HG03432 (cell line): ENCODE data around the gene PYGB.
"Not testable (repeated sequence)": the region's sequence is repeated elsewhere in the genome, so short reads cannot be mapped to it uniquely, and the experiment has no call there.

Source experiments
- ATAC-seq: cut with Tn5 transposase; IDR thresholded peaks from one replicate; pipeline ENCODE4 v1.9.1; 2021; ENCODE audit warnings: mild to moderate bottlenecking, moderate library complexity; ENCODE audit not compliant: unreplicated experiment

PYGB gene

GRCh38 chr20:25309395-25310267, 61.7 kb downstream of the PYGB start:
- peak; percentile 11 for ATAC-seq

- ATAC-seq: peak; percentile 94
Observed at GRCh38 chr20:25310268-25310920, 62.5 kb downstream of the PYGB start.

- no peak for ATAC-seq
Observed at GRCh38 chr20:25310921-25311728, 63.2 kb downstream of the PYGB start.

GRCh38 chr20:25312716-25313115, 64.8 kb downstream of the PYGB start:
- not testable (repeated sequence) for ATAC-seq

GRCh38 chr20:25313593-25313992, 65.7 kb downstream of the PYGB start:
- peak; percentile 14 for ATAC-seq

- ATAC-seq: no peak
Observed at GRCh38 chr20:25314497-25315417, 66.9 kb downstream of the PYGB start.

- no peak for ATAC-seq
Observed at GRCh38 chr20:25315418-25316210, 67.7 kb downstream of the PYGB start.

DNA sequence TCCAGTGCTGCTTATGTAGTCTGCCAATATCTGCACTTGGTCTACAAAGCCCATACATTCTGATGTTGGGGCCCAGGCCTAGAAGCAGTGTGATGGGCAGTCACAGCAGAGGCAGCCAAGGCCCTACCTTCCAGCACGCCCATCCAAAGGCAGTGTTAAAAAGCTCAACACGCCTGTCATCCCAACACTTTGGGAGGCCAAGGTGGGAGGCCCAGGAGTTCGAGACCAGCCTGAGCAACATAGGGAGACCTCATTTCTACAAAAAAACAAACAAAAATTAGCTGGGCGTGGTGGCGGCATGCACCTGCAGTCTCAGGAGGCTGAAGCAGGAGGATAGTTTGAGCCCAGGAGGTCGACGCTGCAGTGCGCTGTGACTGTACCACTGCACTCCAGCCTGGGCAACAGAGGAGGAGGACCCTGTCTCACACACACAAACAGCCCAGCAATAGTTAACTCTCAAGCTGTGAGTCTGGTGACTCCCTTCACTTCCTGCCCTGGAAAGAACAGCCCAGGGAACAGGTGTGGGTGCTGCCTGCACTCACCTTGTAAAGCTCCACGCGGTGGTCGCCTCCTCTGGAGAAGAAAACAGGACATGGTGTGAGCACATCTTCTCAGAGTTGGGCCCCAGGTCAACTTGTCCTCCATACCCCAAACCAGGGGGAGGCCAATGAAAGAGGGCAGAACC, 68.8 kb downstream of the PYGB start:
- ATAC-seq: no peak

DNA sequence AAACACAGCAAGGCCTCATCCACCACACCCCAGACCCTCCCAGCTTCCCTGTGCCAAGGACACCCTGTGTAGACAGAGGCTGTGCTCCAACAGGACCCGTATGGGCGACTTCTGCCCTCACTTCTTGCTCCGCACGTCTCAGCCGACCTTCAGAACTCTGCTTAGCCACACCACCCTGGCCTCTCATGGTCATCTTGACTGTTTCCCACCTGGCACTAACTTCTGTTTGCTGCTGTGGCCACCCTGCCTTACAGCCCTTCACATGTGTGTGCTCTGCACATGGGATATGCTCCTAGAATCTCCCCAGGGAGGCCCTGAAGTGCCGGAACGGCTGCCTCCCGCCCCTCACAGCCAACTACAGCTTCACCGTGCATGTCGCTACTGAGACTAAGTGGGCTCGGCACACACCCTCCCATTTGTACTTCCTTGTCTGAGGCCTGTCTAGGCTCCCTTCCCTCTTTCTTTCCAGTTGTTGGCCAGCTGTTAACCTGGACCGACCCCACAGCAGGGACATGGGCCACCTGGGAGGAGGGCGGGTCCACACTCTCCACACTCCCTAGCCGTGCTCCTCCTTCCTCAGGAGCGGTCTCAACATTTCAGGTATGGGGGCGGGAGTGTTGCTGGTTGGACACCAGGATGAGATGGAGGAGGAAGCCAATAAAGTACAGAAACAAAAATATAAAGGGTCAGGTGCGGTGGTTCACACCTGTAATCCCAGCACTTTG, 69.6 kb downstream of the PYGB start:
- no peak for ATAC-seq

- ATAC-seq: peak; percentile 87
Observed at GRCh38 chr20:25318471-25319240, 70.8 kb downstream of the PYGB start.

GRCh38 chr20:25319241-25320034, 71.6 kb downstream of the PYGB start:
- ATAC-seq: peak; percentile 15

DNA sequence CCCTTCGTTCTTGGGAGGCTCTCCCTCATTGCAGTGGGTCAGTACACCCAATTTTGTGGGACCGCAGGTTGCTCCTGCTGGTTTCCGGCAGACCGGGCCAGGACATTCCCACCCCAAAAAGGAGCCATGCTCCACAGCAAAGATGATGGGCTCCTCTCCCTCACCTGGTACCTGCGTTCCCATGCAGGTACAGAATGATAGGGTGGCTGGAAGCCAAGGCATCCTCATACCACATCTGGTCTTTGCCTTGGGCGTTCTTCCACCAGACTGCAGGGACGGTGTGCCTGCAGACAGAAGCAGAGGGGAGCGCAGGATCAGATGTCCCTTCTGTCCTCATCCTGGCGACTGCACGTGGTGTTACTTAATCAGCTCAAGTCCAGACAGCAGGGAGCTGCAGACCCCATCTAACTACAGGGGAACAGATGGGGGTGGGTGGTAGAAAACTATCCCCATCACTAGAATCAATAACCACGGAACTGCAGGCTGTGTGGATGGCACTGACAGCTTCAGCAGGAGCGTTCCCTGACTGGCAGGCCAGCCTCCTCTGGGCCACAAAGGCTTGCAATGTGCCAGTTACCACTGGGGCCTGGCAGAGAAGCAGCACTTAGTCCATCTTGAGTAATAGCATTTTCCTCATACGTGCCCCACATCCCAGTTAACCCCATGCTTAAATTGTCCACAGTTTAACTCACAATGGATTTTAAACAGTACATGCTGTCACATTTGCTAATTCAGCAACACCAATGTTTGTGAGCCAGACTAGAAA, 72.3 kb downstream of the PYGB start:
- ATAC-seq: no peak

DNA sequence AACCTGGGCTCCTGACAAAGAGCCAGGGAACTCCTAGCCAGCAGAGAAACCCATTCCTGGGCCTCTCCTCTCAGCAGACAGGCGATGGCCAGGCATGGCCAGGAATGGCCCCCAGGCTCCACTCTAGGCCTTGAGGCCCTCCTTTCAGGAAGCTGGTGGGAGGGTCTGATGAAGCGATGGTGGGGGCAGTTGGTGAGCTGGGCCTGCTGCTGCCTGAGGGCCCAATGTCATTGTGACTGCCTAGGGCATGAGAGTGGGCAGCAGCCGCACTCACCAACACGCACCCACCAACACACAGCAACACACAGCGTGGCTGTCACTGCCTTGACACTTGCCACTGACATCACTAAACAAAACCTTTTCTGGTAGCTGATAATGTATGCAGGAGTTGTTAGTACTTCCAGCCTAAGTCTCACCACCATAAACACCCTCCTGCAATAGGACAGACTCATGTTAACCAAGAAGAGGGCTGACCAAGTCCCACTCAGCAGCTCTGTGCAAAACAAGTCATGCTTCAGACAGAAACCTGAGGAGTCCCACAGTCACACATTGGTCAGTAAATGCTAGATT, 73.5 kb downstream of the PYGB start:
- ATAC-seq: no peak

DNA sequence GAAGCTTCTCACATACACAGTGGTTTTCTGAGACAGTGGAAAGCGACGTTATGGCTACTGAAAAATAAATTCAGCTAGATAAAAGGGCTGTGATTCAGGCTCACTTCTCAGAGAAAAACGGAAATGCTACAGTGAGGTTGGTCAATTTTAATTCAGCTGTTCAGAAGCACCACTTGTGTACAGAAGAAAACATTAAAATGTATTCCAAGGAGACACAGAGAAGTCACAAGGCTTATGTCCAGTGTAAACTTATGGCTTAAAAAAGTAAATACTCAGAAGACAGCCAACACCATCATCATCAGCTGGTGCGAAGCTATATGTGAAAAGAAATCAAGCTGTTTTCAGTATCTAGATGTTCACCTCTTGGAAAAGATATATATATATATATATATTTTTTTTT, 74.1 kb downstream of the PYGB start:
- ATAC-seq: no peak

- no peak for ATAC-seq
Observed at GRCh38 chr20:25323496-25324246, 75.8 kb downstream of the PYGB start.
